AG10803 (cell line): ENCODE measurements around the gene HLA-DOB.
A peak's percentile ranks its signal among the peaks of the same experiment; 100 is the strongest.

Experiments
- DNase-seq: peaks from one replicate; pipeline ENCODE4 v3.0.0; 2010; ENCODE audit warnings: low read depth
- H3K4me3 ChIP-seq: 2 replicates; pipeline ENCODE4 v1.5.1; 2011; ENCODE audit warnings: mild to moderate bottlenecking, low read length, control low read depth
- TF ChIP-seq, protein P1 (sequence below): conservative IDR thresholded peaks from 2 replicates; pipeline ENCODE4 v1.5.1; 2011; ENCODE audit warnings: mild to moderate bottlenecking, low read length, control low read depth, inconsistent platforms

Gene HLA-DOB

DNA sequence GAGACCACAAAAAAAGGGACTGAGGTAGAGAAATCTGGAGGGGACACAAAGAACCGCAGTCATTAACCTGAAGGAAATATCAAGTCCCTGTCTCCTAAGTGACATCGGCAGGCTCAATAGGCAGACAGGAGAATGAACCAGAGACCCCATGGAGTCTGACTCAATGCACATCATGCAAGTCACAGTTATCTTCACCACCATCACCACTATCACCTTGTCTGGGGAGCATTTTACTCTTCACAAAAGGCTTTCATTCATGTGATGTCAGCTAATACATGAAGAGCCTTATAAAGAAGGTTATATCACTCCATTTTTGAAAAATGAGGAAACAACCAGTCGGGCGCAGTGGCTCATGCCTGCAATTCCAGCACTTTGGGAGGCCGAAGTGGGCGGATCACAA is 32.3 kb upstream of the HLA-DOB start:
- DNase-seq = no peak
- TF ChIP-seq, protein P1, sequence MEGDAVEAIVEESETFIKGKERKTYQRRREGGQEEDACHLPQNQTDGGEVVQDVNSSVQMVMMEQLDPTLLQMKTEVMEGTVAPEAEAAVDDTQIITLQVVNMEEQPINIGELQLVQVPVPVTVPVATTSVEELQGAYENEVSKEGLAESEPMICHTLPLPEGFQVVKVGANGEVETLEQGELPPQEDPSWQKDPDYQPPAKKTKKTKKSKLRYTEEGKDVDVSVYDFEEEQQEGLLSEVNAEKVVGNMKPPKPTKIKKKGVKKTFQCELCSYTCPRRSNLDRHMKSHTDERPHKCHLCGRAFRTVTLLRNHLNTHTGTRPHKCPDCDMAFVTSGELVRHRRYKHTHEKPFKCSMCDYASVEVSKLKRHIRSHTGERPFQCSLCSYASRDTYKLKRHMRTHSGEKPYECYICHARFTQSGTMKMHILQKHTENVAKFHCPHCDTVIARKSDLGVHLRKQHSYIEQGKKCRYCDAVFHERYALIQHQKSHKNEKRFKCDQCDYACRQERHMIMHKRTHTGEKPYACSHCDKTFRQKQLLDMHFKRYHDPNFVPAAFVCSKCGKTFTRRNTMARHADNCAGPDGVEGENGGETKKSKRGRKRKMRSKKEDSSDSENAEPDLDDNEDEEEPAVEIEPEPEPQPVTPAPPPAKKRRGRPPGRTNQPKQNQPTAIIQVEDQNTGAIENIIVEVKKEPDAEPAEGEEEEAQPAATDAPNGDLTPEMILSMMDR = no peak

DNA sequence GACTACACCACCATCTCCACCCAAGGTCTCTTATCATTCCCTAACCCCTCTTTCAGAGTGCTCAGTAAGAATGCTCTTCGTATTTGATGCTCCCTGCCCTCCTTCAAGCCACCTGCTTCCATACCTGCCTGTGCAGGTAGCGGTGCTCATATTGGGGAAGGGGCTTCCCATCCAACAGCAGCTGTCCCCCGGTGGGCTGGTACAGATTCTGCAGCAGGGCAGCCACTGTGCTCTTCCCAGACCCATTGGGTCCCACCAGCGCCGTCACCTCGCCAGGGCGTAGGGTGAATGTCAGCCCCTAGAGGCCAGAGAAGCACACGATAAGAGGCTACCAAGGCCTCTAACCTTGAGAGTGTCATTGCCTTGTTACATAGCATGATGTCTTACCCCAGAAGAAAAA is 31.0 kb upstream of the HLA-DOB start:
- H3K4me3 ChIP-seq = no peak overlapping the region
- DNase-seq = no peak
- TF ChIP-seq, protein P1 = no peak

More for the DNA sequence above, 32.3 kb upstream of the HLA-DOB start:
- H3K4me3 ChIP-seq = no peak overlapping the region

DNA sequence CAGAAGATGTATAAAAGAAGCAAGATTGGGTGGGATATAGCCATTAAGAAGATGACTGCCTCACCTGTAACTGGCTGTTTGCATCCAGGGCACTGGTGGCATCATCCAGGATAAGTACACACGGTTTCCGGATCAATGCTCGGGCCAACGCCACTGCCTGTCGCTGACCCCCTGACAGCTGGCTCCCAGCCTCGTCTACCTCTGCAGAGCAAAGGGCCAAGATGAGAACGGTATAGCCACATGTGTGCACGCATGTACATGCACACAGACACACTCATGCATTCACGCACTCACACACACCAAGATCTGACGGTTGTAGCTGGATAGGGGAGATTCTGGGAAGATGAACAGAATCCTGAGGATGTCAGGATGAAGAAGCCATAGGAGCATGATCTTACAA is 30.2 kb upstream of the HLA-DOB start:
- H3K4me3 ChIP-seq = no peak overlapping the region
- DNase-seq = no peak
- TF ChIP-seq, protein P1 = no peak

DNA sequence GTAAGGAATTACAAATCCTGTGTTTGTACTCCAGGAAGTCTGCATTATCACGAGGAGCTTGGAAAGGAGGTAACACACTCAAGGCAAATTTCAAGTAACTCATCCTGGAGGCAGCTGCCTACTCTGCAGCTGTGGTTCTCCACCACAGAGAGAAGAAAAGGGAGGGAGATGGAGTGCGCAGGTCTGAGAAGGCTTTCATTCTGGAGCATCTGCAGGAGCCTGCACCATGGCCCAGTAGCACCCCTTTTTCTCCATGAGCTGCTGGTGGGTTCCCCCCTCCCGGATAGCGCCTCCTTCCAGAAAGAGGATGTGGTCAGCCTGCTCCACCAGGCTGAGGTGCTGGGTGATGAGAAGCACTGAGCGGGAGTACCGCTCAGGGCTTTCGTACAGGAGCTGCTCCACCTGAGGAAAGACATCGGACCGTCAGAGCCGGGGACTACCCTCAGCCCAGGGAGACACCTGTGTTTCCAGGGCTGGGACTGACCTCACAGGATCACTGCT is 28.6 kb upstream of the HLA-DOB start:
- TF ChIP-seq, protein P1 = no peak
- no peak overlapping the region for H3K4me3 ChIP-seq
- no peak for DNase-seq

DNA sequence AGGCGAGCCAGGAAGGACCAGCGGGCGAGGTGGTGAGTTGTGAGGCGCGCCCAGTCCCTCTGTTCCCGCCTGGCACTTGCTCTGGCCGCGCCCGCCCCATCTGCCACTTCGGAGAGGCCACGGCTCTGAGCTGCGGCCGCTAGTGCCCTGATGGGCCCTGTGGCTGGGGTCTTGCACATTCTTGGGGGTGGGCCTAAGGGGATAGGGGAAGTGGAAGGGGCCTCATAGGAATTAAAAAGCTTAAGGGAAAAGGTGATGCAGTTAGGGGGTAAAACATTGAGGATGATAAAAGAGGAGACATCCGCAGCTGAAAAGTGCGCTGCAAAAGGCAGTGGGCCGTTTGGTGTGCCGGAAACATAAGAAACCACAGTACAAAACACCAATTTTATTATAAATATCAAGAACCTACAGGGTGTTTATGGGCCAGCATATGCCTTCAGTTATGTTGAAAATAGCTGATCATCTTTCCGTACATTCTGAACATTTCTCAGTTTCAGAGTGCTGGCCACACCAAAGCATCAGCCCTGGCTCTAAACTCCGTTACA is 28.1 kb upstream of the HLA-DOB start:
- TF ChIP-seq, protein P1 = no peak
- peak overlapping the region; percentile 91 for H3K4me3 ChIP-seq
- no peak for DNase-seq

DNA sequence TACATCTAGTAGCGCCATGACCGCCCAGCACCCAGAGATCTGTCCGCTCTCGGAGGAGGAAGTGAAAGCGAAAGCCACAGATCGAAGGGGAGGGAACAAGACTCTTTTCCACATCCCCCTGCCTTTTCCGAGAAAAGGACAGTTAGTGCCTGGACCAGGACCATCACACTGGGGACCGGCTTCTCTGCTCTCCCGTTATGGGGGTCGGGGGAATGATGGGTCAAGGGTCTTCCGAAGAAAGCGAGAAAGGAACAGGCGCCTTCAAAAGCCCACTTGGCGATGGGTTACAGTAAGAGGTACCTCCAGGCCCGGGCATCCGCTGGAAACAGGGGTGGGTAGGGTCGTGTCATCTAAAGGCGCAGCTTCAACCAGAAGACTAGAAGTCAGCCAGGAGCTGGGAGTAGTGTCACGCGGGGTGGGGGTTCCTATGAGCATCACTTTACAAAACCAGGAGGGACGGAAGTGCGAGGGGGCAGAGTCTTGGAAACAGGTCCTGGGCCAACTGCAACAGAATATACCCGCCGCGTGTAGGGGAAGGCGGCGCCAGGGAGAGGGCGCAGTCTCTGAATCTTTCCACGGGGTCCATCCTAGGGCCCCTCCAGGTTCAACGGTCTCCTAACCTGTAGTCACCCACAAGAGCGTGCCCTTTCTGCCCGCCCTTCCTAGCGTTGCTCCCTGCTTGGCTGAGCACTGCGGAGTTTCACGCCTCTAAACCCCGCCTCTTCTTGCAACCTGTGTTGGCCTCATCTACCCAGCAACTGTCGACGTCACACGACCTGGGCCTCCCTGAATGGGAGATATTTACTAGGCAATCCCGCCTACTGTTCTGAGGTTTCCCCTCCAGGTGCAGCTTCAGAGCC is 27.4 kb upstream of the HLA-DOB start, which contains the start of gene PSMB8:
Gene PSMB8 (minus strand): TSS at position 69 of the 860 bp plus-strand sequence. CDS start 51 bp downstream, at position 18.
- peak within 1 kb of the TSS; percentile 91 for H3K4me3 ChIP-seq
- TF ChIP-seq, protein P1 = peak; percentile 32

More for the DNA sequence above, 27.4 kb upstream of the HLA-DOB start, which contains the start of gene PSMB8:
- DNase-seq = peak; percentile 91
